LNCaP clone FGC (cell line): Measurements from ENCODE around the gene SLC30A4.

Source experiments
- DNase-seq: peaks from one replicate; pipeline ENCODE4 v3.0.0-alpha.2; 2011; ENCODE audit warnings: low read depth
- H3K4me3 ChIP-seq: 2 replicates; pipeline ENCODE4 v1.5.1; 2011; ENCODE audit warnings: mild to moderate bottlenecking, low read depth, low read length, control low read depth
- CTCF ChIP-seq: IDR thresholded peaks from 2 replicates; pipeline ENCODE4 v1.5.1; 2012; ENCODE audit warnings: mild to moderate bottlenecking; ENCODE audit not compliant: control insufficient read depth, insufficient read depth; ENCODE audit errors: extremely low read depth

Gene SLC30A4

DNA sequence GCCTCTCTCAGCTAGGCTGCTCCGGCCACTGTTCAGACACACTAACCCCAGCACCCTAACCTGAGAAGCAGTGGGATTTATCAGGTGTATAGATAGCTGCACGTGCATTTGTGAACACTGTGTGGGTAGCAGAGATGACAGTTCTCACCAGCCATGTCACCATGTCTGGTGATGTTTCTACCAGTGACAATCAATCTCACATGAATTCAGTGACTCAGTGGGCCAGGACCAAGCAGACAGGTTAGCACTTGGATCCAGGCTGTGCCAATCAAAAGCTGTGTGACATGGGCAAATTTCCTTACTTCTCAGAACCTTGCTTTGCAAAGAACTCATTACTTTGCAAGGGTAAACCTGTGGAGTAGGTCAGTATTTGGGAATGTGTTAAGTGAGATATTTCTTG lies 78.9 kb downstream of the SLC30A4 start:
- no peak overlapping the region for H3K4me3 ChIP-seq
- no peak for TF ChIP-seq CTCF
- no peak for DNase-seq

DNA sequence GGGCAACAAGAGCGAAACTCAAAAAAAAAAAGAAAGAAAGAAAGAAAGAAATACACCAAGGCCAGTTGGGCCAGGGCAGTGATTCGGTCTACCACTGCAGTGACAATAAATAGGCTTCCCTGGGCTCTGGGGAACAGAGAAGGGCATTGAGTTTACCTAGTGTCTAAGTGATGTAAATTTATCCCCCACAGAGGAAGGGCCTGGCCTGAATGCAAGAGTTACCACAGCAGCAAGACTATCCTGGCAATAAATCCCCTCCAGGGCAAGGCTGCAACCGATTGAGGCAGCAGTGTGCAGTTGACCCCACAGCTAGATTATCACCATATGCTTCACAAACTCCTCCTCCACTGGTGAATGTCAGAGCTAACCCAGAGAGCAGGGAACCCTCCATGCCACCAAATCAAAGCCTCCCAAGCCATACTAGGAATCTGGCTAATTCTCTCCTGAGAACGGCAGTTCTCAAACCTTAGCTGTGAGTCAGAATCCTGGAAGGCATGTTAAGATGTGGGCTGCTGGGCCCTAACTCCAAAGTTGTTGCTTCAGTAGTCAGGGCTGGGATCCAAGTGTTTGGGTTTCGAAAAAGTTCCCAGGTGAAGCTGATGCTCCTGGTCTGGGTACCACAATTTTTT lies 79.9 kb downstream of the SLC30A4 start:
- H3K4me3 ChIP-seq, result no peak overlapping the region
- no peak for DNase-seq
- TF ChIP-seq CTCF, result no peak

GRCh38 chr15:45441686-45442085 lies 80.9 kb downstream of the SLC30A4 start:
- no peak for TF ChIP-seq CTCF
- DNase-seq, result no peak
- H3K4me3 ChIP-seq, result no peak overlapping the region

- DNase-seq, result no peak
- no peak for TF ChIP-seq CTCF
- H3K4me3 ChIP-seq, result no peak overlapping the region
Measured at GRCh38 chr15:45441036-45441435, 81.5 kb downstream of the SLC30A4 start.

DNA sequence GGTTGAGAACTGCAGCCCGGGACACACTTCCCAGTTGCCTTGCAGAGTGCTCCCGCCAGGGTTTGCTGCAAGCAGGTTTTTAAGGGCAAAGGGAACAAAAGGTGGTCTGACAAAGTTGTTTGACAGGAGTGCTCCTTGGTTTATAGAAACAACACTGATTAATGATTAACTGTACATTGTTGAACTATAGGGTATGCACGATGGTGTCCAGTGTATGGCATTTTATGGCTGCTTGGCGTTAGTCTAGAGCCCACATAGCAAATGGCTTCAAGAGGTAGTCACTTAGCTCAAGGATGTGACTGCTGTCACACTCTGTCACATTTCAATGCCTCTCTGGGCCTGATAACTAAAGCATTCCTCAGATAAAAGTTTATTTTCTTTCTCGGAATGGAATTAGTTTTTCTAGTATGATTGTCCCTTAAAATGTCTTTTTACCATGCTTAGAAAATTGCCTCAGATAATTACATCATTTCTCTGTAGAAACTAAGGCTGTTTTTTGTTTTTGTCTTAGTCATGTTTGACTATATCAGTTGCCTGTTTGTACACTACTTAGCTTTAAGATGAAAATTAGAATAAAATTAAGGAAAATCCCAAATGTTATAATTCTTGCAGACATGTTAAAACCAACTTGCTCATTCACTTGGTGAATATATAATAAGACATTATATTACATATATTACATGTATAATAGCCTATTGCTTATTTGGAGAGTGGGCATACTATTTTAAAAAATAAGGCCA lies 82.9 kb downstream of the SLC30A4 start:
- DNase-seq, result no peak
- H3K4me3 ChIP-seq, result no peak overlapping the region
- no peak for TF ChIP-seq CTCF

DNA sequence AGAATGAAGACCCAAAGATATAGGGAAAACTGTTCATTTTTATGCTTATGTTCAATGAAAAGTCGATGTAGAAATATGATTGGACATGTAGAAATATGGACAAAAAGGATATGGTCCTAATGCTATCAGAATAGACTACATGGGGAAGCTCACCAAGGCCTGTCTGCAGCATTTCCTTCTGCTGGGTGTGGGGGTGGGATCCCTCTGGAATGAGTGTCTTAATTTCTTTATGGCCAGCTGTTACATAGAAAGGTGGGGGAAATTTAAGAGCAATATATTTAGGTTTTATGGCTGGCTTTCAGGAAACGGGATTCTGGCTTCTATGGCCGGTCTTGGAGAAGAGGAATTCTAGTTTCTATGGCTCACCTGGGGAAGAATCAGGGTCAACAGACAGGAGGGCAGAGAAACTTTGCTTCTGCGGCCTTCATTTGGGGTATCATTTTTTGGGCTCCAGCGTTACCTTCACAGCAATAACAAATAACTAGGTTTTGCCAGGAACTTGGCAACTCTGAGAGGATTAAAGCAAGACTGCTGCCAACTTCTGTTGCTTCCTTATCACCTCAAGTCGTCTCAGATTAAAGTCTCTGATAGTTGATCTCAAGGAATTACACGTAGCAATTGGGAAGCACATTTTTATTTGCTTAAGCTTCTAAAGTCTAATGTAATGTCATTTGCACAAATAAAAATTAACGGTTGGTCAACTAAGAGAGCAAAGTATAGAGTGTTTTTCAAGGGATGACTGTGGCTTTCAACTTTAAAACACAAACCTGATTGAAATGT lies 87.2 kb downstream of the SLC30A4 start:
- TF ChIP-seq CTCF, result no peak
- DNase-seq, result peak; percentile 94

More for the DNA sequence above, 87.2 kb downstream of the SLC30A4 start:
- no peak overlapping the region for H3K4me3 ChIP-seq
